HG03460 (cell line): ENCODE measurements around the gene SLC36A1.
A peak's percentile ranks its signal among the peaks of the same experiment; 100 is the strongest.

ENCODE experiments used
- ATAC-seq: cut with Tn5 transposase; IDR thresholded peaks from one replicate; pipeline ENCODE4 v1.9.1; 2021; ENCODE audit not compliant: unreplicated experiment

The SLC36A1 gene

GRCh38 chr5:151451626-151452520 lies 4.5 kb downstream of the SLC36A1 start:
- peak; percentile 48 for ATAC-seq

GRCh38 chr5:151454166-151454565 lies 6.8 kb downstream of the SLC36A1 start:
- no peak for ATAC-seq

GRCh38 chr5:151454889-151455288 lies 7.5 kb downstream of the SLC36A1 start:
- no peak for ATAC-seq

GRCh38 chr5:151456321-151456940 lies 9.0 kb downstream of the SLC36A1 start:
- no peak for ATAC-seq

GRCh38 chr5:151458314-151458713 lies 10.9 kb downstream of the SLC36A1 start:
- ATAC-seq = no peak

GRCh38 chr5:151459680-151460324 lies 12.4 kb downstream of the SLC36A1 start:
- no peak for ATAC-seq

- ATAC-seq = peak; percentile 83
Observed at GRCh38 chr5:151461312-151461711, 13.9 kb downstream of the SLC36A1 start.

GRCh38 chr5:151463137-151464029 lies 16.0 kb downstream of the SLC36A1 start:
- ATAC-seq = no peak

- no peak for ATAC-seq
Observed at GRCh38 chr5:151464101-151464500, 16.7 kb downstream of the SLC36A1 start.

GRCh38 chr5:151465476-151465875 lies 18.1 kb downstream of the SLC36A1 start:
- ATAC-seq = no peak

- ATAC-seq = no peak
Observed at GRCh38 chr5:151467576-151467975, 20.2 kb downstream of the SLC36A1 start.

GRCh38 chr5:151469386-151469785 lies 22.0 kb downstream of the SLC36A1 start:
- ATAC-seq = no peak

GRCh38 chr5:151469992-151470391 lies 22.6 kb downstream of the SLC36A1 start:
- no peak for ATAC-seq

- no peak for ATAC-seq
Observed at GRCh38 chr5:151470439-151470838, 23.0 kb downstream of the SLC36A1 start.

- ATAC-seq = no peak
Observed at GRCh38 chr5:151471276-151471675, 23.9 kb downstream of the SLC36A1 start.

GRCh38 chr5:151474799-151475198 lies 27.4 kb downstream of the SLC36A1 start:
- ATAC-seq = no peak

- ATAC-seq = no peak
Observed at GRCh38 chr5:151475388-151475787, 28.0 kb downstream of the SLC36A1 start.

- no peak for ATAC-seq
Observed at GRCh38 chr5:151476016-151476415, 28.6 kb downstream of the SLC36A1 start.

GRCh38 chr5:151477101-151477500 lies 29.7 kb downstream of the SLC36A1 start:
- no peak for ATAC-seq

GRCh38 chr5:151480384-151481293 lies 33.2 kb downstream of the SLC36A1 start:
- ATAC-seq = no peak
